GM18498 (cell line): ENCODE measurements around the gene TMEM151A.

ENCODE experiments used
- ATAC-seq: cut with Tn5 transposase; IDR thresholded peaks from one replicate; pipeline ENCODE4 v1.9.1; 2021; ENCODE audit warnings: mild to moderate bottlenecking, moderate library complexity; ENCODE audit not compliant: unreplicated experiment

Gene TMEM151A

GRCh38 chr11:66282468-66283455 is 8.9 kb upstream of the TMEM151A start:
- ATAC-seq = peak; percentile 75

- ATAC-seq = no peak
Observed at GRCh38 chr11:66283461-66284105, 8.1 kb upstream of the TMEM151A start.

GRCh38 chr11:66284526-66285078 is 7.1 kb upstream of the TMEM151A start:
- no peak for ATAC-seq

- no peak for ATAC-seq
Observed at GRCh38 chr11:66285250-66285947, 6.3 kb upstream of the TMEM151A start.

GRCh38 chr11:66286699-66287098 is 5.0 kb upstream of the TMEM151A start:
- no peak for ATAC-seq

- no peak for ATAC-seq
Observed at GRCh38 chr11:66287211-66287888, 4.3 kb upstream of the TMEM151A start.

GRCh38 chr11:66287889-66288670 is 3.6 kb upstream of the TMEM151A start:
- no peak for ATAC-seq

GRCh38 chr11:66288671-66289547 is 2.8 kb upstream of the TMEM151A start, which contains the start of gene YIF1A:
TSS of gene YIF1A (minus strand) at chr11:66289143. CDS start at chr11:66288985, 158 bp downstream.
- peak; percentile 85 for ATAC-seq

- ATAC-seq = peak; percentile 45
Observed at GRCh38 chr11:66289548-66290329, 2.0 kb upstream of the TMEM151A start.

GRCh38 chr11:66290330-66290621 is 1.4 kb upstream of the TMEM151A start:
- no peak for ATAC-seq

GRCh38 chr11:66291303-66291705 is 390 bp upstream of the TMEM151A start:
- no peak for ATAC-seq

GRCh38 chr11:66292543-66293332 is 1.0 kb downstream of the TMEM151A start:
- ATAC-seq = no peak

- no peak for ATAC-seq
Observed at GRCh38 chr11:66293352-66293751, 1.7 kb downstream of the TMEM151A start.

GRCh38 chr11:66293777-66294625 is 2.3 kb downstream of the TMEM151A start:
- no peak for ATAC-seq

GRCh38 chr11:66294626-66295620 is 3.2 kb downstream of the TMEM151A start:
- ATAC-seq = no peak
